Measurements from ENCODE around the gene AGT.
A peak's percentile ranks its signal among the peaks of the same experiment; 100 is the strongest.
"Not testable (repeated sequence)": the region's sequence is repeated elsewhere in the genome, so short reads cannot be mapped to it uniquely, and the experiment has no call there.

The AGT gene

DNA sequence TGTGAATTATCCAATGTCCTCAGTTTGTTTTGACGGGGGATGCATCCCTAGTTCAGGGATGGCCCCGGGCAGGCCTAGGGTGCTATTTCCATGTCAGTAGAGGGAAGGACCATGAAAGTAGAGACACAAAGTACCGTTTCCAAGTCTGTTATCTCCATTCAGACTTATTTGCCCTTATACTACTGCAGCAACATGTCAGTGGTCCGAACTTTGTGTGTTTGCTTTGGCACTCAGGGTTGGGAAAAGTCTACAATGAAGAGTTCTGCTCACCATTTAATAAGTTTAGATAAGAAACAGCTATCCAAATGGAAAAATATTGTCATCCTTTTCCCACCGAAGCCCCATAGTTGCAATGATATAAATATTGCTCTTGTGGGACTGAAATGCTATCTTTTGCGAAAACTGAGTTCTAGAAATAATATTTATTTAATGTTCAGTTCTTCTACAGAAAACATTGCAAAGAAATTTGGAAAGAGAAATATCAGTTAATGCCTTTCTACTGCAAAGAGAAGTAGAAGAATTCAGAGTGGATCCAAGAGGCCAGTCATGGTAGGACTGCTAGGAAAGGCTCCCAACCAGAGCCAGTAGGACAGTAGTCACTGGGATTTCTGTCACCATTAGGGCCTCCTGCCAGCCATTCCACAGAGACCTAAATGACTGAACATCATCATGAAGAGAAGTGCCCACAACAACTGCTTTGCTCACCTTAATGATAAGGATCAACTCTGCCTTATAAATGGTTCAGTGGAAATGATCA is 11.5 kb upstream of the AGT start:
- in situ Hi-C loops (cut with HindIII; ENCODE audit: low pct_ligation_motif_present, low sequenced_read_pairs), result no loop called here
- Histone ChIP-seq H3K36me3 (replicated peaks) (no peaks in the 10 kb centered on the region), H3K27ac (no peak overlapping the region), H3K27me3 (replicated peaks) (no peaks in the 10 kb centered on the region), H3K4me3 (ENCODE audit: low read depth, low read length) (no peak overlapping the region)
- no peak for DNase-seq
- TF ChIP-seq CTCF (IDR thresholded peaks at IDR 0.05; ENCODE audit: low read depth, low read length, missing control alignments), result no peak

- DNase-seq; H3K27me3 ChIP-seq (replicated peaks); H3K36me3 ChIP-seq (replicated peaks); in situ Hi-C loops (cut with HindIII; ENCODE audit: low pct_ligation_motif_present, low sequenced_read_pairs); H3K4me3 ChIP-seq (ENCODE audit: low read depth, low read length); H3K27ac ChIP-seq: not testable (repeated sequence)
Observed at GRCh38 chr1:230721849-230722522, 8.1 kb upstream of the AGT start.

DNA sequence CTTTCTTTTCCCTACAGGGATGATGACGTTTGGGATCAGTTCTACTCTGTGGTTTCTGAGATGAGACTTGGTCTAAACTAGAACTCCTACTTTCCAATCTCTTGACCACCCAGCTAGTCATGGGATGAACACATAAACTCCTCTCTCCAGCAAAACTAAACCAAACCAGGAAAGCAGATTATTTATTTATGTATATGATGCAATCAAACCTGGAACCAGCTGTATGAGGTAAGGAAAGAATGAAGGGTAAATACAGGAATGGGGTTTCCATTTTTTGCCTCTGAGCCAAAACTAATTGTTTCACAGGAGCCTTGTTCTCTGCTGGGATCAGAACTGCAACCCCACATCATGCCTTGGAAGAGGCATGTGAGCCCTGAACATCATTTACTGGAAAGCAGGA is 3.3 kb upstream of the AGT start:
- no peaks in the 10 kb centered on the region for H3K27me3 ChIP-seq (replicated peaks)
- no peak for DNase-seq
- H3K27ac ChIP-seq, result no peak overlapping the region
- no peak for TF ChIP-seq CTCF (IDR thresholded peaks at IDR 0.05; ENCODE audit: low read depth, low read length, missing control alignments)
- no peaks in the 10 kb centered on the region for H3K36me3 ChIP-seq (replicated peaks)
- in situ Hi-C loops (cut with HindIII; ENCODE audit: low pct_ligation_motif_present, low sequenced_read_pairs), result no loop called here
- no peak overlapping the region for H3K4me3 ChIP-seq (ENCODE audit: low read depth, low read length)

- H3K4me3 ChIP-seq (ENCODE audit: low read depth, low read length); H3K27ac ChIP-seq; H3K36me3 ChIP-seq (replicated peaks); in situ Hi-C loops (cut with HindIII; ENCODE audit: low pct_ligation_motif_present, low sequenced_read_pairs); H3K27me3 ChIP-seq (replicated peaks); DNase-seq: not testable (repeated sequence)
Observed at GRCh38 chr1:230716453-230716852, 2.5 kb upstream of the AGT start.

DNA sequence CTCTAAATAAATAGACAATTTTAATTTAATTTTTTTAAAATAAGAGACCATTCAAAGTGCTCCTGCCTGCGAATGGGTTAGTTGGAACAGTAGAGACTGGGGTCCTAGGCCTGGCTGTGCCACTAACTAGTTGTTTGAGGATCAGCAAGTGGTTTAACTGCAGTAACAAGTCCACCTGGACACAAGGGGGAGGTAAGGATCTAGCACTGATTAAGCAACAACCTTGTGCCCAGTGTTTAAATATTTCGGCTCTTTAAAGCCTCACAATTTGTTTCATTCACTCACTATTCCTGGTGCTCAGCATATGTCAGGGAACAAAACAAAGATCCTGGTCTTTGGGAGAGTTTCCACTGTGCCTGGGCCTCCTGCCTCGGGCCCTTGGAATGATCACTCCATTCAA is 1.6 kb upstream of the AGT start:
- Histone ChIP-seq H3K27ac (no peak overlapping the region), H3K27me3 (replicated peaks) (no peaks in the 10 kb centered on the region), H3K4me3 (ENCODE audit: low read depth, low read length) (no peak overlapping the region), H3K36me3 (replicated peaks) (no peaks in the 10 kb centered on the region)
- no peak for DNase-seq
- TF ChIP-seq CTCF (IDR thresholded peaks at IDR 0.05; ENCODE audit: low read depth, low read length, missing control alignments), result peak; percentile 18
- in situ Hi-C loops (cut with HindIII; ENCODE audit: low pct_ligation_motif_present, low sequenced_read_pairs), result no loop called here

DNA sequence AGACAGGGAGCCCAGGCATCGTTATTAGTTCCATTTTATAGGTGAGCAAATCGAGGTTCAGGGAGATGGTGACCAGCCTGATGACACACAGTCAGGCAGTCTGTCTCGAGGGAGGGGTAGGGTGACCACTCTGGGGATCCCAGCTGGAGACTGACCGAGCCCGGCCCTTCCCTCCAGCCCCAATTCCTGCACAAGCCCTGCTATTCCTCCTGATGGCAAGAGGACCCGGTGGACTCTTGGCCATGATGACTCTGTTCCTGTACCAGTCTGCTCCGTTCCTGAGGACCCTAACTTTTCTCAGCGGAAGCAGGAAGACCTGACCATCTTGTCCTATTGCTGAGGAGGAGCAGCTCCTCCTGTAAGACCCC is 391 bp downstream of the AGT start:
- no peak for TF ChIP-seq CTCF (IDR thresholded peaks at IDR 0.05; ENCODE audit: low read depth, low read length, missing control alignments)
- H3K27ac ChIP-seq, result no peak overlapping the region
- DNase-seq, result no peak
- no peaks in the 10 kb centered on the region for H3K36me3 ChIP-seq (replicated peaks)
- H3K27me3 ChIP-seq (replicated peaks), result no peaks in the 10 kb centered on the region
- in situ Hi-C loops (cut with HindIII; ENCODE audit: low pct_ligation_motif_present, low sequenced_read_pairs), result no loop called here
- H3K4me3 ChIP-seq (ENCODE audit: low read depth, low read length), result no peak overlapping the region

DNA sequence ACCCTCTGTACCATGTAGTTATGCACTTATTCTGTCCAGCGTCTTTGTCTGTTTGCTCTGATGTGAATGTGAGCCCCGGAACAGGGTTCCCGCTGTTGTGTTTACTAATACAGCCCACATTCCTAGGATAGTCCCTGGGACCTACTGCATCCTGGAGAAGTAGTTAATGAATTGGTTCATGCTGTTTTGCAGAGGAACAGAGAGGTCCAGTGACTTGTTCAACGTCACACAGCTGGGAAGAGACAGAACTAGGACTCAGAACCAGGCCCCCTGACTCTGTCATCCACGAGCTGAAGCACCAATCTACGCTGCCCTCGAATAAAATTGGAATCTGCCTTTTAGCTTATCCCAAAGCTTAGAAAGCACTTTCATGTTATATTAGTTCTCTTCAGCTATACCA is 784 bp downstream of the AGT start:
- in situ Hi-C loops (cut with HindIII; ENCODE audit: low pct_ligation_motif_present, low sequenced_read_pairs), result no loop called here
- no peak for DNase-seq
- H3K36me3 ChIP-seq (replicated peaks), result no peaks in the 10 kb centered on the region
- H3K4me3 ChIP-seq (ENCODE audit: low read depth, low read length), result no peak overlapping the region
- H3K27ac ChIP-seq, result no peak overlapping the region
- H3K27me3 ChIP-seq (replicated peaks), result no peaks in the 10 kb centered on the region
- TF ChIP-seq CTCF (IDR thresholded peaks at IDR 0.05; ENCODE audit: low read depth, low read length, missing control alignments), result no peak
